Neural cell (in vitro differentiated cells): ENCODE results near the gene NPAS3. TPM values are rescaled to one million over a fixed set of nuclear protein-coding genes. Genes with fewer than 3 reads are reported as not detected.

Experiments
- H2AFZ ChIP-seq: fragments of 200-600, 300-800 bp; sonication (generic), shearing (Covaris generic); 2 replicates; pipeline ENCODE4 v1.6.0; 2014; ENCODE audit warnings: low read depth, mild to moderate bottlenecking, antibody characterized with exemption, low read length, moderate library complexity
- H3F3A ChIP-seq: fragments of 200-600 bp; shearing (Covaris generic); 2 replicates; pipeline ENCODE4 v1.6.1; 2016; ENCODE audit warnings: mild to moderate bottlenecking, moderate library complexity, mixed read lengths, antibody characterized with exemption, low read length; ENCODE audit not compliant: insufficient read depth, poor library complexity, severe bottlenecking
- H3K27ac ChIP-seq: fragments of 200-600, 300-800 bp; sonication (generic), shearing (Covaris generic); 2 replicates; pipeline ENCODE4 v1.5.1; 2014; ENCODE audit warnings: mild to moderate bottlenecking, low read length, moderate library complexity
- H3K27me3 ChIP-seq: fragments of 300-800, 200-600 bp; sonication (generic), shearing (Covaris generic); 2 replicates; pipeline ENCODE4 v1.6.0; 2014; ENCODE audit warnings: mild to moderate bottlenecking, low read depth, low read length, moderate library complexity; ENCODE audit not compliant: insufficient read depth
- H3K36me3 ChIP-seq: fragments of 300-800, 200-600 bp; sonication (generic), shearing (Covaris generic); 2 replicates; pipeline ENCODE4 v1.5.1; 2014; ENCODE audit warnings: mild to moderate bottlenecking, antibody characterized with exemption, low read length, moderate library complexity; ENCODE audit not compliant: insufficient read depth
- H3K4me2 ChIP-seq: fragments of 300-800, 200-600 bp; sonication (generic), shearing (Covaris generic); 2 replicates; pipeline ENCODE4 v1.6.0; 2014; ENCODE audit warnings: mild to moderate bottlenecking, low read length
- H3K4me3 ChIP-seq: fragments of 300-800, 200-600 bp; sonication (generic), shearing (Covaris generic); 2 replicates; pipeline ENCODE4 v1.5.1; 2014; ENCODE audit warnings: mild to moderate bottlenecking, low read length, moderate library complexity
- H3K79me2 ChIP-seq: fragments of 200-600 bp; shearing (Covaris generic); replicated peaks from 2 replicates; pipeline ENCODE4 v1.6.0; 2014; ENCODE audit warnings: mild to moderate bottlenecking, low read length, moderate library complexity; ENCODE audit not compliant: insufficient read depth
- H3K9ac ChIP-seq: fragments of 300-800, 200-600 bp; sonication (generic), shearing (Covaris generic); 2 replicates; pipeline ENCODE4 v1.6.1; 2016; ENCODE audit warnings: mild to moderate bottlenecking, low read length, mixed read lengths
- H3K9me2 ChIP-seq: fragments of 200-600 bp; shearing (Covaris generic); 2 replicates; pipeline ENCODE4 v1.6.1; 2016; ENCODE audit warnings: mild to moderate bottlenecking, low read length, mixed read lengths; ENCODE audit not compliant: insufficient read depth
- H3K9me3 ChIP-seq: fragments of 200-600, 300-800 bp; sonication (generic), shearing (Covaris generic); 2 replicates; pipeline ENCODE4 v1.6.1; 2016; ENCODE audit warnings: mild to moderate bottlenecking, mixed run types, low read length, moderate library complexity, mixed read lengths
- H4K20me1 ChIP-seq: fragments of 200-600 bp; shearing (Covaris generic); 2 replicates; pipeline ENCODE4 v1.6.1; 2016; ENCODE audit warnings: mild to moderate bottlenecking, mixed run types; ENCODE audit not compliant: insufficient read depth
- CTCF ChIP-seq: fragments of 450-650 bp; IDR thresholded peaks from 2 replicates; pipeline ENCODE4 v1.5.1; 2014; ENCODE audit warnings: antibody characterized with exemption, mild to moderate bottlenecking, moderate library complexity; ENCODE audit not compliant: poor library complexity, severe bottlenecking
- EP300 ChIP-seq: fragments of 450-650 bp; conservative IDR thresholded peaks from 2 replicates; pipeline ENCODE4 v1.6.1; 2014; ENCODE audit warnings: antibody characterized with exemption, mild to moderate bottlenecking, moderate library complexity; ENCODE audit not compliant: poor library complexity, severe bottlenecking
- EZH2 ChIP-seq: fragments of 200-600, 300-800 bp; shearing (Covaris generic), sonication (generic); IDR thresholded peaks from 2 replicates; pipeline ENCODE4 v1.6.1; 2014; ENCODE audit warnings: antibody characterized with exemption, low read length, borderline replicate concordance, mild to moderate bottlenecking; ENCODE audit not compliant: insufficient read depth, poor library complexity, severe bottlenecking
- MXI1 ChIP-seq: fragments of 450-650 bp; conservative IDR thresholded peaks from 2 replicates; pipeline ENCODE4 v1.6.1; 2014; ENCODE audit warnings: antibody characterized with exemption, mild to moderate bottlenecking; ENCODE audit not compliant: poor library complexity, severe bottlenecking
- POLR2AphosphoS5 ChIP-seq: IDR thresholded peaks from 2 replicates; pipeline ENCODE4 v1.6.1; 2012
- RAD21 ChIP-seq: fragments of 450-650 bp; conservative IDR thresholded peaks from 2 replicates; pipeline ENCODE4 v1.6.1; 2014; ENCODE audit warnings: antibody characterized with exemption, mild to moderate bottlenecking, moderate library complexity
- REST ChIP-seq: IDR thresholded peaks from 2 replicates; pipeline ENCODE4 v1.6.1; 2012; ENCODE audit warnings: borderline replicate concordance
- SMC3 ChIP-seq: fragments of 450-650 bp; conservative IDR thresholded peaks from 2 replicates; pipeline ENCODE4 v1.6.1; 2014; ENCODE audit warnings: antibody characterized with exemption, mild to moderate bottlenecking, moderate library complexity; ENCODE audit not compliant: poor library complexity
- TAF1 ChIP-seq: IDR thresholded peaks from 2 replicates; pipeline ENCODE4 v1.6.1; 2012; ENCODE audit warnings: low read depth
- polyA plus RNA-seq: library from polyadenylated mRNA; depleted of rRNA; stranded (reverse); fragments of >200 nt; gene quantifications from 2 replicates; pipeline ENCODE4 v1.2.3, GENCODE V29; 2014

NPAS3 gene
- polyA plus RNA-seq, 1 donor from 2014 or later, result 1.3 TPM

GRCh38 chr14:32968972-32969544, 30.4 kb downstream of the NPAS3 start:
- Histone ChIP-seq H3K9me2 (no peaks in the 10 kb centered on the region), H4K20me1 (no peaks in the 10 kb centered on the region), H3K4me3 (no peak overlapping the region), H3K36me3 (no peaks in the 10 kb centered on the region), H3K27me3 (no peaks in the 10 kb centered on the region), H3K27ac (no peak overlapping the region), H2AFZ (no peak overlapping the region), H3F3A (no peaks in the 10 kb centered on the region), H3K4me2 (no peak overlapping the region), H3K9ac (no peak overlapping the region), H3K79me2 (no peaks in the 10 kb centered on the region), H3K9me3 (no peaks in the 10 kb centered on the region)
- no peak for TF ChIP-seq RAD21
- TF ChIP-seq TAF1, result no peak
- no peak for TF ChIP-seq CTCF
- no peak for TF ChIP-seq REST
- TF ChIP-seq EP300, result no peak
- no peak for TF ChIP-seq POLR2AphosphoS5
- no peak for TF ChIP-seq SMC3
- TF ChIP-seq EZH2, result no peak
- no peak for TF ChIP-seq MXI1

- no peaks in the 10 kb centered on the region for H4K20me1 ChIP-seq
- no peaks in the 10 kb centered on the region for H3K27me3 ChIP-seq
- no peak overlapping the region for H2AFZ ChIP-seq
- peaks cover 11% of the 10 kb centered on the region for H3K79me2 ChIP-seq
- H3F3A ChIP-seq, result no peaks in the 10 kb centered on the region
- no peak overlapping the region for H3K4me3 ChIP-seq
- no peak for TF ChIP-seq POLR2AphosphoS5
- H3K9me2 ChIP-seq, result no peaks in the 10 kb centered on the region
- H3K9ac ChIP-seq, result no peak overlapping the region
- H3K27ac ChIP-seq, result no peak overlapping the region
- no peaks in the 10 kb centered on the region for H3K36me3 ChIP-seq
- no peak overlapping the region for H3K4me2 ChIP-seq
- H3K9me3 ChIP-seq, result no peaks in the 10 kb centered on the region
Measured at GRCh38 chr14:32977913-32978312, 39.2 kb downstream of the NPAS3 start.
